Transverse colon (tissue), 4 donors: ENCODE data around the gene FOXG1.

Experiments
- CTCF ChIP-seq, 5 experiments: fragments of 200-600 bp in 3 of 5; fragments of 450-650 bp in 2 of 5; sonication (generic) in 3 of 5; IDR thresholded peaks; 1 replicate in 2 of 5; 2 replicates in 3 of 5; pipeline ENCODE4 v1.5.1; 2016 to 2017; ENCODE audit warnings: antibody characterized with exemption in 5 of 5, inconsistent platforms in 3 of 5, mild to moderate bottlenecking in 2 of 5, moderate library complexity in 1 of 5
- EP300 ChIP-seq: sonication (generic); formaldehyde crosslinking; IDR thresholded peaks from one replicate; pipeline ENCODE4 v1.6.1; 2017; ENCODE audit warnings: antibody characterized with exemption, low read depth
- POLR2A ChIP-seq: fragments of 450-650 bp; IDR thresholded peaks from one replicate; pipeline ENCODE4 v1.6.1; 2016; ENCODE audit warnings: antibody characterized with exemption, mild to moderate bottlenecking, moderate library complexity
- POLR2AphosphoS5 ChIP-seq, 3 donors: sonication (generic); formaldehyde crosslinking; IDR thresholded peaks; one replicate each; pipeline ENCODE4 v1.6.1; 2016; ENCODE audit warnings: antibody characterized with exemption in 3 of 3

GRCh38 chr14:28780843-28781820 is 14.5 kb downstream of the FOXG1 start:
- TF ChIP-seq CTCF (IDR thresholded peaks at IDR 0.05) (no peak), EP300 (no peak), POLR2A (no peak), POLR2AphosphoS5 (IDR thresholded peaks at IDR 0.05) (no peak)
